ENCODE measurements around the gene FADS3. TPM values are rescaled to one million over a fixed set of nuclear protein-coding genes. Genes with fewer than 3 reads are reported as not detected.

The FADS3 gene
- total RNA-seq, 2 experiments from 2014 or later = 6.9 TPM

GRCh38 chr11:61864814-61865775, 26.2 kb downstream of the FADS3 start:
- Mint-ChIP-seq H3K4me1 (ENCODE audit: low read depth) (no peaks in the 10 kb centered on the region), H3K27ac (no peak overlapping the region), H3K36me3 (ENCODE audit: low read depth) (no peaks in the 10 kb centered on the region), H3K4me3 (no peak overlapping the region), H3K27me3 (no peaks in the 10 kb centered on the region), H3K9me3 (no peaks in the 10 kb centered on the region)
- H3K4me3 ChIP-seq (ENCODE audit: low read length) = no peak overlapping the region
- no peak overlapping the region for H3K27ac ChIP-seq (ENCODE audit: low read depth in 1 of 2, low read length in 2 of 2)
- TF ChIP-seq CTCF (IDR thresholded peaks at IDR 0.05) = no peak
- no peaks in the 10 kb centered on the region for H3K27me3 ChIP-seq (ENCODE audit: control insufficient read depth in 1 of 2, insufficient read depth in 2 of 2, low read length in 2 of 2)
- H3K36me3 ChIP-seq (ENCODE audit: insufficient read depth, low read length) = no peaks in the 10 kb centered on the region
- H3K4me1 ChIP-seq (ENCODE audit: insufficient read depth, low read length) = no peaks in the 10 kb centered on the region
- no peaks in the 10 kb centered on the region for H3K9me3 ChIP-seq (ENCODE audit: control insufficient read depth in 1 of 2, insufficient read depth in 1 of 2, low read length in 2 of 2)
- intact Hi-C loops (cut with DNase I, micrococcal nuclease) = loop anchor here in 1 of 2 experiments (5.0 kb wide), 1 partner anchor 57 kb away; no protein-coding TSS in a partner anchor
- ChIA-PET POLR2A (no interaction called here), CTCF (no interaction called here)
- DNase-seq (no peak), ATAC-seq (ENCODE audit: poor library complexity) (no peak)

GRCh38 chr11:61863548-61864081, 27.7 kb downstream of the FADS3 start:
- Mint-ChIP-seq H3K4me3 (no peak overlapping the region), H3K27me3 (no peaks in the 10 kb centered on the region), H3K36me3 (ENCODE audit: low read depth) (no peaks in the 10 kb centered on the region), H3K9me3 (no peaks in the 10 kb centered on the region), H3K27ac (no peak overlapping the region), H3K4me1 (ENCODE audit: low read depth) (no peaks in the 10 kb centered on the region)
- no peak overlapping the region for H3K4me3 ChIP-seq (ENCODE audit: low read length)
- intact Hi-C loops (cut with DNase I, micrococcal nuclease) = loop anchor here in 1 of 2 experiments (5.0 kb wide), 1 partner anchor 59 kb away; no protein-coding TSS in a partner anchor
- H3K4me1 ChIP-seq (ENCODE audit: insufficient read depth, low read length) = no peaks in the 10 kb centered on the region
- H3K27ac ChIP-seq (ENCODE audit: low read depth in 1 of 2, low read length in 2 of 2) = no peak overlapping the region
- ChIA-PET POLR2A (no interaction called here), CTCF (interaction anchor here (0.7 kb wide), 1 partner anchor 188 kb away, joined by 4 read pairs; no protein-coding TSS in a partner anchor)
- H3K9me3 ChIP-seq (ENCODE audit: control insufficient read depth in 1 of 2, insufficient read depth in 1 of 2, low read length in 2 of 2) = no peaks in the 10 kb centered on the region
- H3K27me3 ChIP-seq (ENCODE audit: control insufficient read depth in 1 of 2, insufficient read depth in 2 of 2, low read length in 2 of 2) = no peaks in the 10 kb centered on the region
- no peak for TF ChIP-seq CTCF (IDR thresholded peaks at IDR 0.05)
- ATAC-seq (ENCODE audit: poor library complexity) (no peak), DNase-seq (no peak)
- H3K36me3 ChIP-seq (ENCODE audit: insufficient read depth, low read length) = no peaks in the 10 kb centered on the region

- Histone ChIP-seq H3K9me3 (ENCODE audit: control insufficient read depth in 1 of 2, insufficient read depth in 1 of 2, low read length in 2 of 2) (no peaks in the 10 kb centered on the region), H3K27ac (ENCODE audit: low read depth in 1 of 2, low read length in 2 of 2) (no peak overlapping the region), H3K27me3 (ENCODE audit: control insufficient read depth in 1 of 2, insufficient read depth in 2 of 2, low read length in 2 of 2) (no peaks in the 10 kb centered on the region), H3K36me3 (ENCODE audit: insufficient read depth, low read length) (no peaks in the 10 kb centered on the region), H3K4me1 (ENCODE audit: insufficient read depth, low read length) (no peaks in the 10 kb centered on the region), H3K4me3 (ENCODE audit: low read length) (no peak overlapping the region)
- H3K27me3 Mint-ChIP-seq = no peaks in the 10 kb centered on the region
- DNase-seq = no peak
- no peak for TF ChIP-seq CTCF (IDR thresholded peaks at IDR 0.05)
- no peaks in the 10 kb centered on the region for H3K4me1 Mint-ChIP-seq (ENCODE audit: low read depth)
- intact Hi-C loops (cut with DNase I, micrococcal nuclease) = loop anchor here in 1 of 2 experiments (5.0 kb wide), 1 partner anchor 59 kb away; no protein-coding TSS in a partner anchor
- H3K4me3 Mint-ChIP-seq = no peak overlapping the region
- H3K36me3 Mint-ChIP-seq (ENCODE audit: low read depth) = no peaks in the 10 kb centered on the region
- no peak overlapping the region for H3K27ac Mint-ChIP-seq
- ChIA-PET POLR2A (no interaction called here), CTCF (no interaction called here)
- no peaks in the 10 kb centered on the region for H3K9me3 Mint-ChIP-seq
- no peak for ATAC-seq (ENCODE audit: poor library complexity)
These were observed 28.4 kb downstream of the FADS3 start for GRCh38 chr11:61862714-61863547.

Data from CD4-positive, alpha-beta T cell (primary cell).